Uterus (tissue), 4 donors: ENCODE results near the gene RPIA. TPM values are rescaled to one million over a fixed set of nuclear protein-coding genes. Genes with fewer than 3 reads are reported as not detected.

Experiments
- DNase-seq, 2 donors: peaks; one replicate each; pipeline ENCODE4 v3.0.0-alpha.2; 2019 to 2020
- H3K27ac ChIP-seq, 2 donors: fragments of 200-600 bp; sonication (generic); 1 replicate in 1 of 2; 2 replicates in 1 of 2; pipeline ENCODE4 v1.5.1; 2016 to 2018
- H3K27me3 ChIP-seq, 2 donors: fragments of 200-600 bp; sonication (generic); one replicate each; pipeline ENCODE4 v1.5.1; 2018 to 2019; ENCODE audit warnings: control low read depth in 1 of 2
- H3K36me3 ChIP-seq, 2 donors: fragments of 200-600 bp; sonication (generic); one replicate each; pipeline ENCODE4 v1.5.1; 2019; ENCODE audit warnings: control low read depth in 1 of 2
- H3K4me1 ChIP-seq, 2 donors: fragments of 200-600 bp; sonication (generic); one replicate each; pipeline ENCODE4 v1.5.1; 2018 to 2019; ENCODE audit warnings: control low read depth in 1 of 2
- H3K4me3 ChIP-seq, 2 donors: fragments of 200-600 bp; sonication (generic); 1 replicate in 1 of 2; 2 replicates in 1 of 2; pipeline ENCODE4 v1.5.1; 2018 to 2019; ENCODE audit warnings: mild to moderate bottlenecking in 1 of 2
- H3K9me3 ChIP-seq, 2 donors: fragments of 200-600 bp; sonication (generic); one replicate each; pipeline ENCODE4 v1.5.1; 2019; ENCODE audit warnings: control low read depth in 1 of 2
- CTCF ChIP-seq, 4 experiments: fragments of 200-600 bp in 2 of 4; fragments of 450-650 bp in 2 of 4; sonication (generic) in 2 of 4; IDR thresholded peaks; one replicate each; pipeline ENCODE4 v1.5.1; 2016 to 2019; ENCODE audit warnings: antibody characterized with exemption in 4 of 4, mild to moderate bottlenecking in 2 of 4, moderate library complexity in 1 of 4
- POLR2A ChIP-seq, 2 donors: fragments of 450-650 bp; IDR thresholded peaks; one replicate each; pipeline ENCODE4 v1.6.1; 2016; ENCODE audit warnings: antibody characterized with exemption in 2 of 2, mild to moderate bottlenecking in 1 of 2, moderate library complexity in 1 of 2
- intact Hi-C: fragments of 100-400 bp; cut with DNase I; formaldehyde crosslinking; loops from one replicate; pipeline ENCODE4 v1.15.1; 2023; ENCODE audit warnings: low total_unique reads
- total RNA-seq, 4 donors: library from RNA; depleted of rRNA in 3 of 4; stranded (reverse); fragments of >200 nt in 3 of 4; gene quantifications; one replicate each; pipeline versions ENCODE4 v1.1.0 to v1.2.4, GENCODE V29; 2014 to 2023
- donor health status: DM: yes; HTN: yes; CAD: no.

RPIA gene
- total RNA-seq, 4 donors from 2014 or later: 0.29 to 19.4 (median 8.8) TPM

DNA sequence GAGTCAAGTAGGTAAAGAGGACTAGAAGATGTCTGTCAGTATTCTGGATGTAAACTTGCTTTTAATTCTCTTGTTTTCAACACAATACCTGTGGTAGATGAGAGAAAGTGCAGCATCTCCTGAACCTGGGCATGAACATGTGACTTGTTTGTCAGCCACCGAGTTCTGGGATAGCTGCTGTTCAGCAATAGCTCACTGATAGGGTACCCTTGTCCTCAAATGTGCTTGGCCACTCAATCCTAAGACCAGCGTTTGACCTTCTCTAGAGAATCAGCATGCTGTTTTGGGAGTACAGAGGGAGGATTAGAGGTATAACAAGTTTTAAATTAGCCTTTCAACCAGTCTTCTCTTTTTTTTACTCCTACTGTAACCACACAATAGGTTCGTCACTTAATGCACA is 23.2 kb downstream of the RPIA start:
- no peaks in the 10 kb centered on the region for H3K36me3 ChIP-seq
- H3K9me3 ChIP-seq: no peaks in the 10 kb centered on the region
- intact Hi-C loops: no loop called here
- H3K4me3 ChIP-seq: no peak overlapping the region
- H3K27me3 ChIP-seq: no peaks in the 10 kb centered on the region
- H3K27ac ChIP-seq: no peak overlapping the region
- DNase-seq: no peak
- no peaks in the 10 kb centered on the region for H3K4me1 ChIP-seq
- no peak for TF ChIP-seq CTCF (IDR thresholded peaks at IDR 0.05)
- TF ChIP-seq POLR2A (IDR thresholded peaks at IDR 0.05): no peak

DNA sequence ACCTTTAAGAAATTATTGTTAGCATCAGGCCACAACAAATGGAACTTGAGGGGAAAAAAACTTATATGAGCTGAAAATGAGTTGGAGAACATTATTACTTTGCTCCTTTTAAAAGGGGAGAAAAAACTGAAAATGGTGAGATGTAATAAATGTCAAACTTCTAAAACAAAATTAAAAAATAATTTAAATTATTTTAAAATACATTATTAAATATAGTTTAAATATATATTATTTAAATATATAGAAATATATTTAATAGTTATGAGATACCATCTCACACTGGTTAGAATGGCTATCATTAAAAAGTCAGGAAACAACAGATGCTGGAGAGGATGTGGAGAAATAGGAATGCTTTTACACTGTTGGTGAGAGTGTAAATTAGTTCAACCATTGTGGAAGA is 28.9 kb downstream of the RPIA start:
- TF ChIP-seq CTCF (IDR thresholded peaks at IDR 0.05): no peak
- no peak for TF ChIP-seq POLR2A (IDR thresholded peaks at IDR 0.05)
- intact Hi-C loops: no loop called here
- Histone ChIP-seq H3K36me3 (no peaks in the 10 kb centered on the region), H3K4me3 (no peak overlapping the region), H3K27me3 (no peaks in the 10 kb centered on the region), H3K27ac (no peak overlapping the region), H3K9me3 (no peaks in the 10 kb centered on the region), H3K4me1 (no peaks in the 10 kb centered on the region)
- no peak for DNase-seq

DNA sequence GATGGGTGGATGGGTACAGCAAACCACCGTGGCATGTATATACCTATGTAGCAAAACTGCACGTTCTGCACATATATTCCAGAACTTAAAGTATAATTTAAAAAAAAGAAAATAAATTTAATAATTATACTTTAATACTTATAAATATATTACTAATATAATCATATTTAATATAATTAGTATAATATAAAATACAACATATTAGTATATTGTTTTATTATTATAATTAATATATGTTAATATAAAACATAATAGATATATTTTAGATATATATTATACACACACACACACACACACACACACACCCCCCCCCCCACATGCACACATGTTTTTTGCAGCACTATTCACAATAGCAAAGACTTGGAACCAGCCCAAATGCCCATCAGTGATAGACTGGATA is 29.8 kb downstream of the RPIA start:
- no peak overlapping the region for H3K4me3 ChIP-seq
- H3K4me1 ChIP-seq: no peaks in the 10 kb centered on the region
- no peak overlapping the region for H3K27ac ChIP-seq
- intact Hi-C loops: no loop called here
- DNase-seq: no peak
- H3K9me3 ChIP-seq: no peaks in the 10 kb centered on the region
- H3K36me3 ChIP-seq: no peaks in the 10 kb centered on the region
- no peaks in the 10 kb centered on the region for H3K27me3 ChIP-seq
- TF ChIP-seq CTCF (IDR thresholded peaks at IDR 0.05): no peak
- TF ChIP-seq POLR2A (IDR thresholded peaks at IDR 0.05): no peak

DNA sequence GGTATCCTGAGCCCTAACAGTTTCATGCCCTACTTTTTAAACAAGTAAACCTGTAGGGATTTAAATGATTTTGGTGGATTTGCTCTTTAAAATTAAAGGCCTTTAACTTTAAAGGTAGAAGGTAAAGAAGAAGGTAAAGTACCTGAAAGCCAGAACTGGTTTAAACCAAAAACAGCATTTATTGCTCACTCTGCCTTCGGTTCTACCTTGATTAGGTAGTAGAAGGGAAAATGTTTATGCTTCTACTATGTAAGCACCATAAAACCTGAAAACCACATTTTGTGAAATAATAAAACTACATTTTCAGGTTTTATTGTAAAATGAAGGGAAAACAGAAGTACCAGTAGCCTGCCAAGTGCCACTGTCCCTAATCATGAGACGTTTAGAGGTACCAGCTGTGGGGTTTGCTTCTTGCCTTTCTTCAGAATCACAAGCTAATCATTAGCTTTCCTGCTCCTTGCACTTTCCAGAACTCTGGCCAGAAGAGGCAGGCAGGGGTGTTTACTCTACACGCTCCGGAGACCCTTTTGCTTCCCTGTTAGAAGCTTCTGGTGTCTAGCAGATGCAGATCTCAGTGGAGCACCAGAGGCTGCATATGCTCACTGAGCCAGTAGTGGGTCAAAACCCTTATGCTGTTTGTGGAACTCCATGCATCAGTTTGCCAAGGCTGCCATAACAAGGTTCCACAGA is 33.3 kb downstream of the RPIA start:
- no peak overlapping the region for H3K27ac ChIP-seq
- intact Hi-C loops: no loop called here

More for the DNA sequence above, 33.3 kb downstream of the RPIA start:
- TF ChIP-seq POLR2A (IDR thresholded peaks at IDR 0.05) (no peak), CTCF (IDR thresholded peaks at IDR 0.05) (no peak)
- H3K9me3 ChIP-seq: no peaks in the 10 kb centered on the region
- DNase-seq: no peak
- no peaks in the 10 kb centered on the region for H3K36me3 ChIP-seq
- H3K4me1 ChIP-seq: no peaks in the 10 kb centered on the region
- no peaks in the 10 kb centered on the region for H3K27me3 ChIP-seq
- no peak overlapping the region for H3K4me3 ChIP-seq
